B cell (primary cell): ENCODE measurements around the gene TMEM250. TPM values are rescaled to one million over a fixed set of nuclear protein-coding genes. Genes with fewer than 3 reads are reported as not detected.

ENCODE experiments used
- ATAC-seq: fragments of 200-7000 bp; cut with Tn5 transposase; one replicate; pipeline ENCODE4 v1.10.0; 2021; ENCODE audit warnings: low read depth, mild to moderate bottlenecking, moderate number of reproducible peaks, moderate library complexity
- CTCF ChIA-PET: fragments of 350-600 bp; sonication (Branson Sonifier 250); formaldehyde crosslinking; loops from one replicate; lab custom pipeline; 2021; ENCODE audit warnings: antibody characterized with exemption, inconsistent platforms; lab: Charles Lee
- POLR2A ChIA-PET: fragments of 350-600 bp; sonication (Branson Sonifier 250); formaldehyde crosslinking; loops from one replicate; lab custom pipeline; 2021; ENCODE audit warnings: antibody characterized with exemption; lab: Charles Lee
- DNase-seq: peaks from one replicate; pipeline ENCODE4 v3.0.0; 2013
- H2AFZ ChIP-seq: 2 replicates; pipeline ENCODE4 v1.6.1; 2012; ENCODE audit warnings: mild to moderate bottlenecking, low read depth, low read length; ENCODE audit not compliant: insufficient read depth, poor library complexity, severe bottlenecking
- H3K27ac ChIP-seq, 2 donors: 1 replicate in 1 of 2; 2 replicates in 1 of 2; pipeline ENCODE4 v1.5.1; 2012 to 2013; ENCODE audit warnings: low read length in 2 of 2, mild to moderate bottlenecking in 2 of 2, moderate library complexity in 1 of 2
- H3K27me3 ChIP-seq, 4 experiments: fragments of 200-600 bp in 1 of 4; sonication (generic) in 1 of 4; replicated peaks in 1 of 4; 1 replicate in 2 of 4; 2 replicates in 2 of 4; pipeline versions ENCODE4 v1.6.1 to v1.7.0; 2013 to 2016; ENCODE audit warnings: low read length in 3 of 4, mild to moderate bottlenecking in 2 of 4, mixed read lengths in 1 of 4, moderate library complexity in 1 of 4; ENCODE audit not compliant: insufficient read depth in 4 of 4, control insufficient read depth in 3 of 4; ENCODE audit errors: control extremely low read depth in 1 of 4
- H3K36me3 ChIP-seq, 2 experiments: replicated peaks in 1 of 2; 1 replicate in 1 of 2; 2 replicates in 1 of 2; pipeline versions ENCODE4 v1.6.1 to v1.7.1; 2013; ENCODE audit warnings: low read length in 1 of 2; ENCODE audit not compliant: insufficient read depth in 2 of 2, control insufficient read depth in 1 of 2; ENCODE audit errors: control extremely low read depth in 1 of 2, extremely low read depth in 1 of 2
- H3K4me1 ChIP-seq, 2 donors: fragments of 200-600 bp in 1 of 2; sonication (generic) in 1 of 2; 1 replicate in 1 of 2; 2 replicates in 1 of 2; pipeline versions ENCODE4 v1.5.1 to v1.6.1; 2013 to 2017; ENCODE audit warnings: low read length in 2 of 2; ENCODE audit not compliant: control insufficient read depth in 2 of 2, insufficient read depth in 2 of 2
- H3K4me2 ChIP-seq: replicated peaks from 2 replicates; pipeline ENCODE3; 2012; ENCODE audit warnings: mild to moderate bottlenecking, low read depth, low read length; ENCODE audit not compliant: poor library complexity, severe bottlenecking
- H3K4me3 ChIP-seq, 5 experiments: fragments of 200-600 bp in 1 of 5; sonication (generic) in 1 of 5; 1 replicate in 3 of 5; 2 replicates in 2 of 5; pipeline versions ENCODE4 v1.5.1 to v1.7.0; 2011 to 2016; ENCODE audit warnings: low read length in 4 of 5, mild to moderate bottlenecking in 4 of 5, low read depth in 2 of 5, control low read depth in 1 of 5, moderate library complexity in 1 of 5; ENCODE audit not compliant: insufficient read depth in 1 of 5; ENCODE audit errors: control extremely low read depth in 1 of 5, extremely low read depth in 1 of 5
- H3K79me2 ChIP-seq: fragments of 200-600 bp; sonication (generic); one replicate; pipeline ENCODE4 v1.6.0; 2016; ENCODE audit warnings: low read length; ENCODE audit not compliant: control insufficient read depth, insufficient read depth
- H3K9ac ChIP-seq: fragments of 200-600 bp; sonication (generic); 2 replicates; pipeline ENCODE4 v1.6.1; 2017; ENCODE audit warnings: mild to moderate bottlenecking, low read length, moderate library complexity
- H3K9me3 ChIP-seq, 3 donors: one replicate each; pipeline versions ENCODE4 v1.6.1 to v1.7.1; 2013; ENCODE audit warnings: low read length in 2 of 3; ENCODE audit not compliant: control insufficient read depth in 2 of 3, insufficient read depth in 1 of 3; ENCODE audit errors: control extremely low read depth in 1 of 3
- H4K20me1 ChIP-seq: 2 replicates; pipeline ENCODE4 v1.6.0; 2012; ENCODE audit warnings: mild to moderate bottlenecking, low read length; ENCODE audit not compliant: insufficient read depth, control insufficient read depth, poor library complexity, severe bottlenecking
- H3K27ac Mint-ChIP-seq: one replicate; pipeline ENCODE4 v1.8.0; 2021; ENCODE audit warnings: mixed read lengths
- H3K27me3 Mint-ChIP-seq: one replicate; pipeline ENCODE4 v1.8.0; 2021; ENCODE audit warnings: mixed read lengths
- H3K4me1 Mint-ChIP-seq: one replicate; pipeline ENCODE4 v1.8.0; 2021; ENCODE audit warnings: mixed read lengths
- H3K4me3 Mint-ChIP-seq: one replicate; pipeline ENCODE4 v1.8.0; 2021; ENCODE audit warnings: mixed read lengths
- H3K9me3 Mint-ChIP-seq: one replicate; pipeline ENCODE4 v1.8.0; 2022; ENCODE audit warnings: mixed read lengths; ENCODE audit not compliant: insufficient read depth
- CTCF ChIP-seq: fragments of 200-600 bp; IDR thresholded peaks from one replicate; pipeline ENCODE4 v1.8.0; 2022; ENCODE audit warnings: antibody characterized with exemption, mild to moderate bottlenecking
- EZH2 ChIP-seq: IDR thresholded peaks from 2 replicates; pipeline ENCODE4 v1.6.1; 2012; ENCODE audit warnings: borderline replicate concordance, low read depth, mild to moderate bottlenecking, moderate library complexity, low read length; ENCODE audit not compliant: insufficient read depth, poor library complexity, severe bottlenecking
- WGBS: methylation state at CpG from one replicate; pipeline ENCODE4 v1.1.5; 2013; ENCODE audit warnings: missing lambda C conversion rate; ENCODE audit not compliant: insufficient coverage; 5-methylcytosine and 5-hydroxymethylcytosine counted together
- intact Hi-C: fragments of 100-400 bp; cut with micrococcal nuclease; formaldehyde crosslinking; loops from one replicate; pipeline ENCODE4 v1.10.0; 2022
- polyA plus RNA-seq: library from polyadenylated mRNA; depleted of rRNA; stranded (reverse); fragments of >200 nt; gene quantifications from 2 replicates; pipeline ENCODE4 v1.2.3, GENCODE V29; 2012
- total RNA-seq, 2 donors: library from RNA; stranded (reverse); fragments of 120-200 nt in 1 of 2; gene quantifications; 1 replicate in 1 of 2; 2 replicates in 1 of 2; pipeline versions ENCODE4 v1.2.3 to v1.2.4, GENCODE V29; 2013 to 2022

The TMEM250 gene
- total and polyA plus RNA-seq, 2 donors (not counting 1 experiment from before 2014, with no cell fraction given): 11.1 to 29.6 TPM

- Histone ChIP-seq H3K79me2 (no peaks in the 10 kb centered on the region), H3K4me1 (peaks cover 10 to 12% of the 10 kb centered on the region in 2 donors), H3K4me2 (no peak overlapping the region), H2AFZ (no peak overlapping the region), H3K4me3 (no peak overlapping the region), H3K27ac (no peak overlapping the region), H3K36me3 (no peaks in the 10 kb centered on the region), H4K20me1 (no peaks in the 10 kb centered on the region), H3K27me3 (peaks cover 0 to 41% (median 8%) of the 10 kb centered on the region in 4 experiments), H3K9ac (no peak overlapping the region), H3K9me3 (peaks cover 0 to 3% (median 0%) of the 10 kb centered on the region in 3 donors)
- TF ChIP-seq CTCF (no peak), EZH2 (no peak)
- no peaks in the 10 kb centered on the region for H3K9me3 Mint-ChIP-seq
- no peak for ATAC-seq
- peak overlapping the region; percentile 44 for H3K4me3 Mint-ChIP-seq
- intact Hi-C loops: no loop called here
- ChIA-PET POLR2A (interaction anchor here (0.5 kb wide), 1 partner anchor 1967 kb away, joined by 3 read pairs; no protein-coding TSS in a partner anchor), CTCF (interaction anchor here (1.5 to 5.1 kb wide), 2 partner anchors 21 to 26 kb away, joined by 4 to 21 read pairs; no protein-coding TSS in a partner anchor)
- H3K27ac Mint-ChIP-seq: no peak overlapping the region
- H3K4me1 Mint-ChIP-seq: peaks cover 6% of the 10 kb centered on the region
- peaks cover 20% of the 10 kb centered on the region for H3K27me3 Mint-ChIP-seq
- DNase-seq: no peak
- no CpG with 5 or more reads among the region's 5 CpGs for WGBS
These were observed 22.1 kb downstream of the TMEM250 start for GRCh38 chr9:136096505-136097001.
